NT2/D1 (cell line): ENCODE data around the gene NDUFC2.

Source experiments
- DNase-seq: peaks from one replicate; pipeline ENCODE4 v3.0.0-alpha.2; 2011; ENCODE audit warnings: low read depth, low spot score
- H3K27me3 ChIP-seq: 2 replicates; pipeline ENCODE4 v1.6.0; 2011; ENCODE audit warnings: mild to moderate bottlenecking; ENCODE audit not compliant: insufficient read length, insufficient read depth
- H3K36me3 ChIP-seq: 2 replicates; pipeline ENCODE4 v1.6.1; 2011; ENCODE audit warnings: mild to moderate bottlenecking, low read length, mixed read lengths; ENCODE audit not compliant: insufficient read depth, insufficient read length
- H3K4me1 ChIP-seq: 2 replicates; pipeline ENCODE4 v1.5.1; 2011; ENCODE audit not compliant: insufficient read depth, insufficient read length
- H3K4me3 ChIP-seq: 2 replicates; pipeline ENCODE4 v1.5.1; 2011; ENCODE audit warnings: low read depth; ENCODE audit not compliant: insufficient read length
- H3K9ac ChIP-seq: 2 replicates; pipeline ENCODE4 v1.6.0; 2011; ENCODE audit warnings: low read depth; ENCODE audit not compliant: insufficient read length
- H3K9me3 ChIP-seq: 2 replicates; pipeline ENCODE4 v1.5.1; 2011; ENCODE audit warnings: mild to moderate bottlenecking, low read length; ENCODE audit not compliant: insufficient read depth
- SUZ12 ChIP-seq: IDR thresholded peaks from 2 replicates; pipeline ENCODE4 v1.6.1; 2011; ENCODE audit not compliant: insufficient read length, insufficient read depth; ENCODE audit errors: extremely low read depth
- YY1 ChIP-seq: IDR thresholded peaks from 2 replicates; pipeline ENCODE4 v1.6.1; 2011; ENCODE audit not compliant: insufficient read length, insufficient read depth
- ZNF274 ChIP-seq: IDR thresholded peaks from 2 replicates; pipeline ENCODE4 v1.6.1; 2011; ENCODE audit warnings: mild to moderate bottlenecking, low read depth, low read length

NDUFC2 gene

GRCh38 chr11:78069465-78069864 lies 10.2 kb downstream of the NDUFC2 start:
- TF ChIP-seq ZNF274 (no peak), YY1 (no peak), SUZ12 (no peak)
- H3K4me1 ChIP-seq, result no peaks in the 10 kb centered on the region
- no peak overlapping the region for H3K9ac ChIP-seq
- no peaks in the 10 kb centered on the region for H3K9me3 ChIP-seq
- H3K36me3 ChIP-seq, result peaks cover 47% of the 10 kb centered on the region
- H3K4me3 ChIP-seq, result no peak overlapping the region
- no peak for DNase-seq
- H3K27me3 ChIP-seq, result no peaks in the 10 kb centered on the region

GRCh38 chr11:78067704-78068103 lies 12.0 kb downstream of the NDUFC2 start:
- Histone ChIP-seq H3K36me3 (peaks cover 46% of the 10 kb centered on the region), H3K9ac (no peak overlapping the region), H3K9me3 (no peaks in the 10 kb centered on the region), H3K4me1 (no peaks in the 10 kb centered on the region), H3K27me3 (no peaks in the 10 kb centered on the region), H3K4me3 (no peak overlapping the region)
- TF ChIP-seq YY1, result no peak
- TF ChIP-seq ZNF274, result no peak
- TF ChIP-seq SUZ12, result no peak
- DNase-seq, result no peak

GRCh38 chr11:78066471-78066870 lies 13.2 kb downstream of the NDUFC2 start:
- peaks cover 36% of the 10 kb centered on the region for H3K36me3 ChIP-seq
- no peak overlapping the region for H3K9ac ChIP-seq
- H3K4me3 ChIP-seq, result no peak overlapping the region
- no peak for DNase-seq
- no peaks in the 10 kb centered on the region for H3K9me3 ChIP-seq
- no peaks in the 10 kb centered on the region for H3K27me3 ChIP-seq
- H3K4me1 ChIP-seq, result peaks cover 2% of the 10 kb centered on the region
- no peak for TF ChIP-seq ZNF274
- no peak for TF ChIP-seq SUZ12
- TF ChIP-seq YY1, result no peak

- no peak for DNase-seq
- Histone ChIP-seq H3K4me3 (no peak overlapping the region), H3K4me1 (peaks cover 2% of the 10 kb centered on the region), H3K27me3 (no peaks in the 10 kb centered on the region), H3K9me3 (no peaks in the 10 kb centered on the region), H3K9ac (no peak overlapping the region), H3K36me3 (peaks cover 24% of the 10 kb centered on the region)
- no peak for TF ChIP-seq SUZ12
- TF ChIP-seq YY1, result no peak
- TF ChIP-seq ZNF274, result no peak
Observed at GRCh38 chr11:78065203-78065602, 14.5 kb downstream of the NDUFC2 start.

- Histone ChIP-seq H3K27me3 (no peaks in the 10 kb centered on the region), H3K4me1 (peaks cover 2% of the 10 kb centered on the region), H3K4me3 (no peak within 1 kb of the TSS), H3K9me3 (no peaks in the 10 kb centered on the region), H3K9ac (no peak within 1 kb of the TSS), H3K36me3 (peaks cover 9% of the 10 kb centered on the region)
- no peak for DNase-seq
- TF ChIP-seq SUZ12, result no peak
Observed at GRCh38 chr11:78063440-78064181, 16.1 kb downstream of the NDUFC2 start, which contains the start of gene THRSP. Gene THRSP, plus strand, starts transcription at chr11:78063861. Its CDS starts 21 bp downstream, at chr11:78063882.

- Histone ChIP-seq H3K27me3 (no peaks in the 10 kb centered on the region), H3K36me3 (peaks cover 3% of the 10 kb centered on the region), H3K4me3 (no peak overlapping the region), H3K4me1 (peaks cover 2% of the 10 kb centered on the region), H3K9me3 (no peaks in the 10 kb centered on the region), H3K9ac (no peak overlapping the region)
- TF ChIP-seq ZNF274 (no peak), YY1 (no peak), SUZ12 (no peak)
- no peak for DNase-seq
Observed at GRCh38 chr11:78062671-78063070, 17.0 kb downstream of the NDUFC2 start.

- Histone ChIP-seq H3K27me3 (no peaks in the 10 kb centered on the region), H3K9ac (no peak overlapping the region), H3K9me3 (no peaks in the 10 kb centered on the region), H3K4me1 (peaks cover 2% of the 10 kb centered on the region), H3K4me3 (no peak overlapping the region), H3K36me3 (no peaks in the 10 kb centered on the region)
- TF ChIP-seq YY1, result no peak
- no peak for TF ChIP-seq SUZ12
- TF ChIP-seq ZNF274, result no peak
- DNase-seq, result no peak
Observed at GRCh38 chr11:78061921-78062311, 17.7 kb downstream of the NDUFC2 start.
